ENCODE data around the gene FABP7. TPM values are rescaled to one million over a fixed set of nuclear protein-coding genes. Genes with fewer than 3 reads are reported as not detected.

FABP7 gene
- total and polyA plus RNA-seq, 2 of the 13 experiments (the other 11 are each of a cell fraction or from before 2014, with no cell fraction given) = not detected

DNA sequence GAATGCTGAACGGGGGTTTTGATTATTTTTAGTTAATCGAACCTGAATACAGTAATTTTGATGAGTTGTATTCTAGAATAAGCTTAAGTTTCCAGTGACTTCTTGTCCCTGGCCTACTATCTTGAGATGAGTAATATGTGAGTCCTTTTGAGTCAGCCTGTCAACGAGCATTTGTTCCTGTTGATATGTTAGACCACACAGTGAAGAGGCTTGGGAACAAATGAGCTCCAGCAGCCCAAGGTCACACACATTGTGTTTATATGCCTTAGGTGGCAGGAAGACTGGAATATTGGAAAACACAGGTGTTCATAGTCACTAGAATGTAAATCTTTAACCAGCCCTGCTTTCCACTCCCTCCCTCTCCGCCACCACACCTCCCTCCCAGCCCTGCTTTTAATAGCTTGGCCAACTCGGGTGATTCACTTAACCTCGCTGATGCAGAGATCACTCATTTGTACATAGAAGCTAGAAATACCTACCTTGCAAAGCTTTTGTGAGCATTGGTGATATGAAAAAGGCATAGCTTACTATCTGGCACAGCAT lies 18.7 kb downstream of the FABP7 start (continued):
- TF ChIP-seq, protein P1, sequence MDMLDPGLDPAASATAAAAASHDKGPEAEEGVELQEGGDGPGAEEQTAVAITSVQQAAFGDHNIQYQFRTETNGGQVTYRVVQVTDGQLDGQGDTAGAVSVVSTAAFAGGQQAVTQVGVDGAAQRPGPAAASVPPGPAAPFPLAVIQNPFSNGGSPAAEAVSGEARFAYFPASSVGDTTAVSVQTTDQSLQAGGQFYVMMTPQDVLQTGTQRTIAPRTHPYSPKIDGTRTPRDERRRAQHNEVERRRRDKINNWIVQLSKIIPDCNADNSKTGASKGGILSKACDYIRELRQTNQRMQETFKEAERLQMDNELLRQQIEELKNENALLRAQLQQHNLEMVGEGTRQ (IDR thresholded peaks at IDR 0.05; ENCODE audit: low read depth, low read length) = no peak
- TF ChIP-seq, protein P1 (CRISPR knock-in tag; IDR thresholded peaks at IDR 0.05; ENCODE audit: borderline replicate concordance) = no peak
- TF ChIP-seq, protein P2, sequence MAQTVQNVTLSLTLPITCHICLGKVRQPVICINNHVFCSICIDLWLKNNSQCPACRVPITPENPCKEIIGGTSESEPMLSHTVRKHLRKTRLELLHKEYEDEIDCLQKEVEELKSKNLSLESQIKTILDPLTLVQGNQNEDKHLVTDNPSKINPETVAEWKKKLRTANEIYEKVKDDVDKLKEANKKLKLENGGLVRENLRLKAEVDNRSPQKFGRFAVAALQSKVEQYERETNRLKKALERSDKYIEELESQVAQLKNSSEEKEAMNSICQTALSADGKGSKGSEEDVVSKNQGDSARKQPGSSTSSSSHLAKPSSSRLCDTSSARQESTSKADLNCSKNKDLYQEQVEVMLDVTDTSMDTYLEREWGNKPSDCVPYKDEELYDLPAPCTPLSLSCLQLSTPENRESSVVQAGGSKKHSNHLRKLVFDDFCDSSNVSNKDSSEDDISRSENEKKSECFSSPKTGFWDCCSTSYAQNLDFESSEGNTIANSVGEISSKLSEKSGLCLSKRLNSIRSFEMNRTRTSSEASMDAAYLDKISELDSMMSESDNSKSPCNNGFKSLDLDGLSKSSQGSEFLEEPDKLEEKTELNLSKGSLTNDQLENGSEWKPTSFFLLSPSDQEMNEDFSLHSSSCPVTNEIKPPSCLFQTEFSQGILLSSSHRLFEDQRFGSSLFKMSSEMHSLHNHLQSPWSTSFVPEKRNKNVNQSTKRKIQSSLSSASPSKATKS (CRISPR knock-in tag; IDR thresholded peaks at IDR 0.05) = no peak; the same call in 1 of the 2 replicates
- no peak for TF ChIP-seq SMAD9 (CRISPR knock-in tag; IDR thresholded peaks at IDR 0.05)
- TF ChIP-seq RAD21 (CRISPR knock-in tag; IDR thresholded peaks at IDR 0.05) = no peak
- TF ChIP-seq ZNF720 (CRISPR knock-in tag; IDR thresholded peaks at IDR 0.05) = no peak
- TF ChIP-seq, protein P3, sequence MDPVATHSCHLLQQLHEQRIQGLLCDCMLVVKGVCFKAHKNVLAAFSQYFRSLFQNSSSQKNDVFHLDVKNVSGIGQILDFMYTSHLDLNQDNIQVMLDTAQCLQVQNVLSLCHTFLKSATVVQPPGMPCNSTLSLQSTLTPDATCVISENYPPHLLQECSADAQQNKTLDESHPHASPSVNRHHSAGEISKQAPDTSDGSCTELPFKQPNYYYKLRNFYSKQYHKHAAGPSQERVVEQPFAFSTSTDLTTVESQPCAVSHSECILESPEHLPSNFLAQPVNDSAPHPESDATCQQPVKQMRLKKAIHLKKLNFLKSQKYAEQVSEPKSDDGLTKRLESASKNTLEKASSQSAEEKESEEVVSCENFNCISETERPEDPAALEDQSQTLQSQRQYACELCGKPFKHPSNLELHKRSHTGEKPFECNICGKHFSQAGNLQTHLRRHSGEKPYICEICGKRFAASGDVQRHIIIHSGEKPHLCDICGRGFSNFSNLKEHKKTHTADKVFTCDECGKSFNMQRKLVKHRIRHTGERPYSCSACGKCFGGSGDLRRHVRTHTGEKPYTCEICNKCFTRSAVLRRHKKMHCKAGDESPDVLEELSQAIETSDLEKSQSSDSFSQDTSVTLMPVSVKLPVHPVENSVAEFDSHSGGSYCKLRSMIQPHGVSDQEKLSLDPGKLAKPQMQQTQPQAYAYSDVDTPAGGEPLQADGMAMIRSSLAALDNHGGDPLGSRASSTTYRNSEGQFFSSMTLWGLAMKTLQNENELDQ (CRISPR knock-in tag; IDR thresholded peaks at IDR 0.05; ENCODE audit: borderline replicate concordance) = no peak
- TF ChIP-seq, protein P4, sequence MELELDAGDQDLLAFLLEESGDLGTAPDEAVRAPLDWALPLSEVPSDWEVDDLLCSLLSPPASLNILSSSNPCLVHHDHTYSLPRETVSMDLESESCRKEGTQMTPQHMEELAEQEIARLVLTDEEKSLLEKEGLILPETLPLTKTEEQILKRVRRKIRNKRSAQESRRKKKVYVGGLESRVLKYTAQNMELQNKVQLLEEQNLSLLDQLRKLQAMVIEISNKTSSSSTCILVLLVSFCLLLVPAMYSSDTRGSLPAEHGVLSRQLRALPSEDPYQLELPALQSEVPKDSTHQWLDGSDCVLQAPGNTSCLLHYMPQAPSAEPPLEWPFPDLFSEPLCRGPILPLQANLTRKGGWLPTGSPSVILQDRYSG (CRISPR knock-in tag; IDR thresholded peaks at IDR 0.05) = no peak
- no peak for TF ChIP-seq TBP (CRISPR knock-in tag; IDR thresholded peaks at IDR 0.05)
- TF ChIP-seq TAF15 (IDR thresholded peaks at IDR 0.05; ENCODE audit: low read depth, low read length, poor library complexity, severe bottlenecking) = no peak
- TF ChIP-seq, protein P5, sequence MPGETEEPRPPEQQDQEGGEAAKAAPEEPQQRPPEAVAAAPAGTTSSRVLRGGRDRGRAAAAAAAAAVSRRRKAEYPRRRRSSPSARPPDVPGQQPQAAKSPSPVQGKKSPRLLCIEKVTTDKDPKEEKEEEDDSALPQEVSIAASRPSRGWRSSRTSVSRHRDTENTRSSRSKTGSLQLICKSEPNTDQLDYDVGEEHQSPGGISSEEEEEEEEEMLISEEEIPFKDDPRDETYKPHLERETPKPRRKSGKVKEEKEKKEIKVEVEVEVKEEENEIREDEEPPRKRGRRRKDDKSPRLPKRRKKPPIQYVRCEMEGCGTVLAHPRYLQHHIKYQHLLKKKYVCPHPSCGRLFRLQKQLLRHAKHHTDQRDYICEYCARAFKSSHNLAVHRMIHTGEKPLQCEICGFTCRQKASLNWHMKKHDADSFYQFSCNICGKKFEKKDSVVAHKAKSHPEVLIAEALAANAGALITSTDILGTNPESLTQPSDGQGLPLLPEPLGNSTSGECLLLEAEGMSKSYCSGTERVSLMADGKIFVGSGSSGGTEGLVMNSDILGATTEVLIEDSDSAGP (CRISPR knock-in tag; IDR thresholded peaks at IDR 0.05; ENCODE audit: borderline replicate concordance) = no peak; the same call in 1 of the 2 replicates
- TF ChIP-seq REPIN1 (CRISPR knock-in tag; IDR thresholded peaks at IDR 0.05; ENCODE audit: borderline replicate concordance, low read depth) = no peak; the same call in 1 of the 2 replicates
- peak; percentile 56; the same call in 1 of the 2 replicates for TF ChIP-seq ELF1 (CRISPR knock-in tag; IDR thresholded peaks at IDR 0.05)
- TF ChIP-seq, protein P6, sequence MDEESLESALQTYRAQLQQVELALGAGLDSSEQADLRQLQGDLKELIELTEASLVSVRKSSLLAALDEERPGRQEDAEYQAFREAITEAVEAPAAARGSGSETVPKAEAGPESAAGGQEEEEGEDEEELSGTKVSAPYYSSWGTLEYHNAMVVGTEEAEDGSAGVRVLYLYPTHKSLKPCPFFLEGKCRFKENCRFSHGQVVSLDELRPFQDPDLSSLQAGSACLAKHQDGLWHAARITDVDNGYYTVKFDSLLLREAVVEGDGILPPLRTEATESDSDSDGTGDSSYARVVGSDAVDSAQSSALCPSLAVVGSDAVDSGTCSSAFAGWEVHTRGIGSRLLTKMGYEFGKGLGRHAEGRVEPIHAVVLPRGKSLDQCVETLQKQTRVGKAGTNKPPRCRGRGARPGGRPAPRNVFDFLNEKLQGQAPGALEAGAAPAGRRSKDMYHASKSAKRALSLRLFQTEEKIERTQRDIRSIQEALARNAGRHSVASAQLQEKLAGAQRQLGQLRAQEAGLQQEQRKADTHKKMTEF (CRISPR knock-in tag; IDR thresholded peaks at IDR 0.05) = peak; percentile 97
- TF ChIP-seq RBM22 (optimal IDR thresholded peaks at IDR 0.05; ENCODE audit: low read length) = no peak
- no peak for TF ChIP-seq HNRNPL (IDR thresholded peaks at IDR 0.05; ENCODE audit: low read depth, low read length)
- TF ChIP-seq ZNF3 (CRISPR knock-in tag; IDR thresholded peaks at IDR 0.05) = 0 out of 2 replicates have a peak, but pooled peaks have one; percentile 45
- TF ChIP-seq NFKBIZ (CRISPR knock-in tag; IDR thresholded peaks at IDR 0.05) = no peak
- no peak for TF ChIP-seq ATAD3A (CRISPR knock-in tag; IDR thresholded peaks at IDR 0.05)
- peak; percentile 56; the same call in 1 of the 2 replicates for TF ChIP-seq ZMAT3 (CRISPR knock-in tag; conservative IDR thresholded peaks at IDR 0.05)
